Liver (tissue), 9 donors: ENCODE results near the gene NAA38. TPM values are rescaled to one million over a fixed set of nuclear protein-coding genes. Genes with fewer than 3 reads are reported as not detected.

Experiments
- DNase-seq: peaks from one replicate; pipeline ENCODE4 v3.0.0-alpha.2; 2017; ENCODE audit warnings: low spot score
- H3K27ac ChIP-seq, 2 donors: one replicate each; pipeline ENCODE4 v1.7.0; 2013; ENCODE audit warnings: inconsistent platforms in 2 of 2, low read length in 2 of 2, control low read depth in 1 of 2, low read depth in 1 of 2, mild to moderate bottlenecking in 1 of 2
- H3K27me3 ChIP-seq, 4 donors: one replicate each; pipeline versions ENCODE4 v1.6.1 to v1.7.0; 2013; ENCODE audit warnings: low read length in 3 of 4, inconsistent platforms in 1 of 4, mild to moderate bottlenecking in 1 of 4, moderate library complexity in 1 of 4; ENCODE audit not compliant: control insufficient read depth in 4 of 4, insufficient read depth in 4 of 4
- H3K36me3 ChIP-seq, 4 donors: one replicate each; pipeline versions ENCODE4 v1.6.1 to v1.7.0; 2013; ENCODE audit warnings: low read length in 3 of 4, mild to moderate bottlenecking in 3 of 4, low read depth in 1 of 4, moderate library complexity in 1 of 4; ENCODE audit not compliant: control insufficient read depth in 4 of 4, insufficient read depth in 3 of 4
- H3K4me1 ChIP-seq, 4 donors: one replicate each; pipeline versions ENCODE4 v1.6.1 to v1.7.0; 2013; ENCODE audit warnings: low read length in 3 of 4, mild to moderate bottlenecking in 3 of 4, moderate library complexity in 1 of 4; ENCODE audit not compliant: control insufficient read depth in 4 of 4, insufficient read depth in 4 of 4
- H3K4me3 ChIP-seq, 3 donors: one replicate each; pipeline versions ENCODE4 v1.6.1 to v1.7.0; 2013; ENCODE audit warnings: low read length in 3 of 3, control low read depth in 1 of 3, low read depth in 1 of 3, mild to moderate bottlenecking in 1 of 3
- H3K9ac ChIP-seq, 2 donors: one replicate each; pipeline ENCODE4 v1.7.0; 2013; ENCODE audit warnings: low read length in 2 of 2, mild to moderate bottlenecking in 2 of 2, moderate library complexity in 2 of 2, control low read depth in 1 of 2, low read depth in 1 of 2
- H3K9me3 ChIP-seq, 4 donors: one replicate each; pipeline versions ENCODE4 v1.6.1 to v1.7.0; 2013; ENCODE audit warnings: low read length in 3 of 4; ENCODE audit not compliant: control insufficient read depth in 4 of 4
- EGR1 ChIP-seq, 2 donors: IDR thresholded peaks; 2 replicates each; pipeline ENCODE4 v1.6.1; 2016 to 2018; ENCODE audit warnings: antibody characterized with exemption in 2 of 2, low read depth in 2 of 2
- FOXA2 ChIP-seq: IDR thresholded peaks from 2 replicates; pipeline ENCODE4 v1.6.1; 2016; ENCODE audit warnings: antibody characterized with exemption
- GABPA ChIP-seq, 2 donors: IDR thresholded peaks in 1 of 2; conservative IDR thresholded peaks in 1 of 2; 2 replicates each; pipeline ENCODE4 v1.6.1; 2016; ENCODE audit warnings: antibody characterized with exemption in 2 of 2, mild to moderate bottlenecking in 1 of 2, moderate library complexity in 1 of 2
- JUND ChIP-seq, 2 donors: IDR thresholded peaks; 2 replicates each; pipeline ENCODE4 v1.6.1; 2016; ENCODE audit warnings: antibody characterized with exemption in 2 of 2
- NR2F2 ChIP-seq: IDR thresholded peaks from 2 replicates; pipeline ENCODE4 v1.6.1; 2016; ENCODE audit warnings: antibody characterized with exemption
- RAD21 ChIP-seq, 2 donors: IDR thresholded peaks; 2 replicates each; pipeline ENCODE4 v1.6.1; 2016; ENCODE audit warnings: antibody characterized with exemption in 2 of 2, mild to moderate bottlenecking in 2 of 2
- RXRA ChIP-seq, 2 donors: IDR thresholded peaks; 2 replicates each; pipeline ENCODE4 v1.6.1; 2017 to 2018; ENCODE audit warnings: antibody characterized with exemption in 2 of 2, mild to moderate bottlenecking in 1 of 2
- SP1 ChIP-seq: IDR thresholded peaks from 2 replicates; pipeline ENCODE4 v1.6.1; 2018; ENCODE audit warnings: antibody characterized with exemption, mild to moderate bottlenecking
- TAF1 ChIP-seq: conservative IDR thresholded peaks from 2 replicates; pipeline ENCODE4 v1.6.1; 2016; ENCODE audit warnings: antibody characterized with exemption, mild to moderate bottlenecking
- WGBS: extraction: QIAGEN DNeasy Blood & Tissue Kit; methylation state at CpG from one replicate; pipeline ENCODE4 v1.1.7; 2013; 5-methylcytosine and 5-hydroxymethylcytosine counted together
- polyA plus RNA-seq, 2 donors: library from polyadenylated mRNA; stranded (reverse) in 1 of 2; unstranded in 1 of 2; fragments of 200-250 nt in 1 of 2; fragments of >200 nt in 1 of 2; fragmentation: Nextera tagmentation in 1 of 2; extraction: Ambion mirVana in 1 of 2; gene quantifications; one replicate each; pipeline versions ENCODE4 v1.2.1 to v1.2.3, GENCODE V29; 2013 to 2015
- total RNA-seq, 2 donors: library from RNA; depleted of rRNA; stranded (reverse); fragments of >200 nt; gene quantifications; one replicate each; pipeline ENCODE4 v1.2.3, GENCODE V29; 2014
- TF ChIP-seq, protein P1 (sequence below): IDR thresholded peaks from 2 replicates; pipeline ENCODE4 v1.6.1; 2016; ENCODE audit warnings: antibody characterized with exemption
- TF ChIP-seq, protein P2 (sequence below): fragments of 150-350 bp; IDR thresholded peaks from 2 replicates; pipeline ENCODE4 v1.5.1; 2017; ENCODE audit warnings: improper control_type of control experiment, low read depth, low read length; ENCODE audit not compliant: missing input control
- TF ChIP-seq, protein P3 (sequence below): IDR thresholded peaks from 2 replicates; pipeline ENCODE4 v1.6.1; 2016; ENCODE audit warnings: antibody characterized with exemption, mild to moderate bottlenecking
- TF ChIP-seq, protein P4 (sequence below): IDR thresholded peaks from 2 replicates; pipeline ENCODE4 v1.6.1; 2016; ENCODE audit warnings: antibody characterized with exemption
- TF ChIP-seq, protein P5 (sequence below): IDR thresholded peaks from 2 replicates; pipeline ENCODE4 v1.6.1; 2016; ENCODE audit warnings: antibody characterized with exemption
- donor health status: healthy.
- donor health status: healthy.
- donor health status: healthy.
- donor health status: healthy.
- donor health status: healthy.

Gene NAA38
- total and polyA plus RNA-seq, 4 donors, result 24.3 to 118 (median 56.8) TPM

DNA sequence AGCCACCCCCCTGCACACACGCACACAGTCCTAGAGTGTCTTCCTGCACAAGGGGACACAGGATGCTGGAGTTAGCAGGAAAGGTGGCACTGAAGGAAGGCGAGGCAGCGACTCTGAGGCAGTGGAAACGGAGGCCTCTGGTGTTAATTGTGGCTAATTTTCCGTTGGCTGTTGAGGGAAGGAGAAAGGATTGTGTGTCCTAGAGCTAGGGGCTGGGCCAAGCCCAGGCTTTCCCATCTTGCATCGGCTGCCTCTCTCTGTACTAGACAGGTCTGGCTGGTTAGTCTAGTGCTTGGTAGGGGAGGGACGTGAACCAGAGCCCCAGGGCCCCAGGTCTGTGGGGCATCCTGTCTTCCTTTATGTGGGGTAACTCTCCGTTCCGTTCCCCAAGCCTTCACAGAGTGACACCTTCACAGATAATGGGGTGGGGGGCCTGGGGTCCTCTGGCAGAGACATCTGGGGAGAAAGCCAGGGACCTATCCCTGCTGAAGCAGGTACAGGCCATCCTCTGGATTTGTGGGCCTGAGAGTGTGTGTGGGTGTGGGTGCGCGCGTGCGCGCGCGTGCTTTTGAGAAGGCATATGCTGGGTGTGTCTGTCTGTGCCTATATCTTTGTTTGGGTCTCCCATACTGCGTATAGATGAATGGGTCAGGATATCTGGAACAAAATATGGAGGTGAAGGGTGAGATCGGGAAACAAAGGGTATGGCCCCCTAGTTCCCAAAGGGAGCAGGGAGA is 31.0 kb upstream of the NAA38 start, which contains the start of gene CHD3:
CHD3 (plus strand) TSS at position 606 of the 737 bp plus-strand sequence. CDS start 212 bp downstream, outside the sequence.
- H3K4me3 ChIP-seq, result peak within 1 kb of the TSS; percentile 32 to 59 (median 44)
- no peaks in the 10 kb centered on the region for H3K27me3 ChIP-seq
- TF ChIP-seq, protein P1, sequence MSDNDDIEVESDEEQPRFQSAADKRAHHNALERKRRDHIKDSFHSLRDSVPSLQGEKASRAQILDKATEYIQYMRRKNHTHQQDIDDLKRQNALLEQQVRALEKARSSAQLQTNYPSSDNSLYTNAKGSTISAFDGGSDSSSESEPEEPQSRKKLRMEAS, result no peak
- TF ChIP-seq, protein P2, sequence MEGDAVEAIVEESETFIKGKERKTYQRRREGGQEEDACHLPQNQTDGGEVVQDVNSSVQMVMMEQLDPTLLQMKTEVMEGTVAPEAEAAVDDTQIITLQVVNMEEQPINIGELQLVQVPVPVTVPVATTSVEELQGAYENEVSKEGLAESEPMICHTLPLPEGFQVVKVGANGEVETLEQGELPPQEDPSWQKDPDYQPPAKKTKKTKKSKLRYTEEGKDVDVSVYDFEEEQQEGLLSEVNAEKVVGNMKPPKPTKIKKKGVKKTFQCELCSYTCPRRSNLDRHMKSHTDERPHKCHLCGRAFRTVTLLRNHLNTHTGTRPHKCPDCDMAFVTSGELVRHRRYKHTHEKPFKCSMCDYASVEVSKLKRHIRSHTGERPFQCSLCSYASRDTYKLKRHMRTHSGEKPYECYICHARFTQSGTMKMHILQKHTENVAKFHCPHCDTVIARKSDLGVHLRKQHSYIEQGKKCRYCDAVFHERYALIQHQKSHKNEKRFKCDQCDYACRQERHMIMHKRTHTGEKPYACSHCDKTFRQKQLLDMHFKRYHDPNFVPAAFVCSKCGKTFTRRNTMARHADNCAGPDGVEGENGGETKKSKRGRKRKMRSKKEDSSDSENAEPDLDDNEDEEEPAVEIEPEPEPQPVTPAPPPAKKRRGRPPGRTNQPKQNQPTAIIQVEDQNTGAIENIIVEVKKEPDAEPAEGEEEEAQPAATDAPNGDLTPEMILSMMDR, result no peak
- TF ChIP-seq, protein P3, sequence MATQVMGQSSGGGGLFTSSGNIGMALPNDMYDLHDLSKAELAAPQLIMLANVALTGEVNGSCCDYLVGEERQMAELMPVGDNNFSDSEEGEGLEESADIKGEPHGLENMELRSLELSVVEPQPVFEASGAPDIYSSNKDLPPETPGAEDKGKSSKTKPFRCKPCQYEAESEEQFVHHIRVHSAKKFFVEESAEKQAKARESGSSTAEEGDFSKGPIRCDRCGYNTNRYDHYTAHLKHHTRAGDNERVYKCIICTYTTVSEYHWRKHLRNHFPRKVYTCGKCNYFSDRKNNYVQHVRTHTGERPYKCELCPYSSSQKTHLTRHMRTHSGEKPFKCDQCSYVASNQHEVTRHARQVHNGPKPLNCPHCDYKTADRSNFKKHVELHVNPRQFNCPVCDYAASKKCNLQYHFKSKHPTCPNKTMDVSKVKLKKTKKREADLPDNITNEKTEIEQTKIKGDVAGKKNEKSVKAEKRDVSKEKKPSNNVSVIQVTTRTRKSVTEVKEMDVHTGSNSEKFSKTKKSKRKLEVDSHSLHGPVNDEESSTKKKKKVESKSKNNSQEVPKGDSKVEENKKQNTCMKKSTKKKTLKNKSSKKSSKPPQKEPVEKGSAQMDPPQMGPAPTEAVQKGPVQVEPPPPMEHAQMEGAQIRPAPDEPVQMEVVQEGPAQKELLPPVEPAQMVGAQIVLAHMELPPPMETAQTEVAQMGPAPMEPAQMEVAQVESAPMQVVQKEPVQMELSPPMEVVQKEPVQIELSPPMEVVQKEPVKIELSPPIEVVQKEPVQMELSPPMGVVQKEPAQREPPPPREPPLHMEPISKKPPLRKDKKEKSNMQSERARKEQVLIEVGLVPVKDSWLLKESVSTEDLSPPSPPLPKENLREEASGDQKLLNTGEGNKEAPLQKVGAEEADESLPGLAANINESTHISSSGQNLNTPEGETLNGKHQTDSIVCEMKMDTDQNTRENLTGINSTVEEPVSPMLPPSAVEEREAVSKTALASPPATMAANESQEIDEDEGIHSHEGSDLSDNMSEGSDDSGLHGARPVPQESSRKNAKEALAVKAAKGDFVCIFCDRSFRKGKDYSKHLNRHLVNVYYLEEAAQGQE, result no peak
- TF ChIP-seq TAF1 (no peak), RAD21 (IDR thresholded peaks at IDR 0.05) (no peak), JUND (IDR thresholded peaks at IDR 0.05) (no peak), NR2F2 (peak; percentile 44), FOXA2 (no peak), EGR1 (IDR thresholded peaks at IDR 0.05; ENCODE audit: low read depth in 2 of 2) (no peak), SP1 (peak; percentile 25), GABPA (IDR thresholded peaks at IDR 0.05 in 1 of 2, conservative IDR thresholded peaks at IDR 0.05 in 1 of 2) (no peak), RXRA (IDR thresholded peaks at IDR 0.05) (no peak)
- TF ChIP-seq, protein P4, sequence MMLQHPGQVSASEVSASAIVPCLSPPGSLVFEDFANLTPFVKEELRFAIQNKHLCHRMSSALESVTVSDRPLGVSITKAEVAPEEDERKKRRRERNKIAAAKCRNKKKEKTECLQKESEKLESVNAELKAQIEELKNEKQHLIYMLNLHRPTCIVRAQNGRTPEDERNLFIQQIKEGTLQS, result no peak
- TF ChIP-seq, protein P5, sequence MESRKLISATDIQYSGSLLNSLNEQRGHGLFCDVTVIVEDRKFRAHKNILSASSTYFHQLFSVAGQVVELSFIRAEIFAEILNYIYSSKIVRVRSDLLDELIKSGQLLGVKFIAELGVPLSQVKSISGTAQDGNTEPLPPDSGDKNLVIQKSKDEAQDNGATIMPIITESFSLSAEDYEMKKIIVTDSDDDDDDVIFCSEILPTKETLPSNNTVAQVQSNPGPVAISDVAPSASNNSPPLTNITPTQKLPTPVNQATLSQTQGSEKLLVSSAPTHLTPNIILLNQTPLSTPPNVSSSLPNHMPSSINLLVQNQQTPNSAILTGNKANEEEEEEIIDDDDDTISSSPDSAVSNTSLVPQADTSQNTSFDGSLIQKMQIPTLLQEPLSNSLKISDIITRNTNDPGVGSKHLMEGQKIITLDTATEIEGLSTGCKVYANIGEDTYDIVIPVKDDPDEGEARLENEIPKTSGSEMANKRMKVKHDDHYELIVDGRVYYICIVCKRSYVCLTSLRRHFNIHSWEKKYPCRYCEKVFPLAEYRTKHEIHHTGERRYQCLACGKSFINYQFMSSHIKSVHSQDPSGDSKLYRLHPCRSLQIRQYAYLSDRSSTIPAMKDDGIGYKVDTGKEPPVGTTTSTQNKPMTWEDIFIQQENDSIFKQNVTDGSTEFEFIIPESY, result no peak
- no peaks in the 10 kb centered on the region for H3K9me3 ChIP-seq
- H3K36me3 ChIP-seq, result no peaks in the 10 kb centered on the region
- H3K4me1 ChIP-seq, result peaks cover 9 to 46% (median 42%) of the 10 kb centered on the region in 4 donors
- WGBS, result 67% methylated on average over 18 of the region's 18 CpGs
- H3K27ac ChIP-seq, result peak within 1 kb of the TSS; percentile 72 to 89
- DNase-seq, result no peak
- peak within 1 kb of the TSS; percentile 10 to 78 for H3K9ac ChIP-seq
